ENCODE data around the gene PSG7. TPM values are rescaled to one million over a fixed set of nuclear protein-coding genes. Genes with fewer than 3 reads are reported as not detected.
"Not testable (repeated sequence)": the region's sequence is repeated elsewhere in the genome, so short reads cannot be mapped to it uniquely, and the experiment has no call there.

The PSG7 gene
- total RNA-seq, 1 donor from 2014 or later: not detected

GRCh38 chr19:42942187-42942789 lies 5.3 kb upstream of the PSG7 start:
- TF ChIP-seq CTCF (IDR thresholded peaks at IDR 0.05; ENCODE audit: borderline replicate concordance): peak; percentile 56
- Histone ChIP-seq H3K36me3 (no peaks in the 10 kb centered on the region), H3K27me3 (ENCODE audit: low read depth) (peaks cover 48% of the 10 kb centered on the region), H3K4me3 (no peak overlapping the region), H3K4me1 (no peaks in the 10 kb centered on the region), H3K9me3 (replicated peaks) (no peaks in the 10 kb centered on the region), H3K27ac (replicated peaks) (no peak overlapping the region)
- intact Hi-C loops (cut with micrococcal nuclease): no loop called here
- DNase-seq: no peak

- H3K9me3 ChIP-seq (replicated peaks); H3K36me3 ChIP-seq; H3K27ac ChIP-seq (replicated peaks); H3K4me1 ChIP-seq; H3K4me3 ChIP-seq; intact Hi-C loops (cut with micrococcal nuclease); DNase-seq: not testable (repeated sequence)
- peaks cover 14% of the 10 kb centered on the region for H3K27me3 ChIP-seq (ENCODE audit: low read depth)
These were observed 2.3 kb downstream of the PSG7 start for GRCh38 chr19:42934726-42935125.

- H3K9me3 ChIP-seq (replicated peaks); DNase-seq; H3K4me3 ChIP-seq; H3K27ac ChIP-seq (replicated peaks); intact Hi-C loops (cut with micrococcal nuclease); H3K4me1 ChIP-seq; H3K36me3 ChIP-seq: not testable (repeated sequence)
- H3K27me3 ChIP-seq (ENCODE audit: low read depth): peaks cover 14% of the 10 kb centered on the region
These were observed 2.8 kb downstream of the PSG7 start for GRCh38 chr19:42934183-42934582.

GRCh38 chr19:42933412-42933811 lies 3.6 kb downstream of the PSG7 start:
- H3K9me3 ChIP-seq (replicated peaks); H3K36me3 ChIP-seq; DNase-seq; H3K27me3 ChIP-seq (ENCODE audit: low read depth); H3K4me1 ChIP-seq; H3K4me3 ChIP-seq; H3K27ac ChIP-seq (replicated peaks); intact Hi-C loops (cut with micrococcal nuclease): not testable (repeated sequence)

- intact Hi-C loops (cut with micrococcal nuclease); DNase-seq; H3K27ac ChIP-seq (replicated peaks); H3K36me3 ChIP-seq; H3K4me1 ChIP-seq; H3K4me3 ChIP-seq; H3K9me3 ChIP-seq (replicated peaks); H3K27me3 ChIP-seq (ENCODE audit: low read depth): not testable (repeated sequence)
These were observed 4.4 kb downstream of the PSG7 start for GRCh38 chr19:42932485-42933101.

- H3K9me3 ChIP-seq (replicated peaks); H3K36me3 ChIP-seq; intact Hi-C loops (cut with micrococcal nuclease); H3K27ac ChIP-seq (replicated peaks); DNase-seq; H3K4me1 ChIP-seq; H3K4me3 ChIP-seq: not testable (repeated sequence)
- peaks cover 19% of the 10 kb centered on the region for H3K27me3 ChIP-seq (ENCODE audit: low read depth)
- peak; percentile 43 for TF ChIP-seq CTCF (IDR thresholded peaks at IDR 0.05; ENCODE audit: borderline replicate concordance)
These were observed 6.8 kb downstream of the PSG7 start for GRCh38 chr19:42930214-42930613.

- DNase-seq: no peak
- H3K27ac ChIP-seq (replicated peaks): no peak overlapping the region
- H3K27me3 ChIP-seq (ENCODE audit: low read depth): peaks cover 23% of the 10 kb centered on the region
- H3K4me1 ChIP-seq: no peaks in the 10 kb centered on the region
- intact Hi-C loops (cut with micrococcal nuclease): no loop called here
- no peaks in the 10 kb centered on the region for H3K9me3 ChIP-seq (replicated peaks)
- H3K36me3 ChIP-seq: no peaks in the 10 kb centered on the region
- no peak for TF ChIP-seq CTCF (IDR thresholded peaks at IDR 0.05; ENCODE audit: borderline replicate concordance)
- no peak overlapping the region for H3K4me3 ChIP-seq
These were observed 8.1 kb downstream of the PSG7 start for GRCh38 chr19:42928896-42929295.

All from left ventricle myocardium inferior (tissue), 1 donor.